AG04449 (cell line): ENCODE data around the gene GTF2F1.

Experiments used
- CTCF ChIA-PET: fragments of 350-600 bp; formaldehyde crosslinking; extraction: SDS; loops from one replicate; lab custom pipeline; 2021; ENCODE audit warnings: antibody characterized with exemption; lab: Yijun Ruan, JAX
- POLR2A ChIA-PET: fragments of 400-600, 350-600 bp; formaldehyde crosslinking; extraction: SDS; loops from one replicate; lab custom pipeline; 2020; ENCODE audit warnings: antibody characterized with exemption, inconsistent platforms; lab: Yijun Ruan, JAX
- DNase-seq: peaks from one replicate; pipeline ENCODE4 v3.0.0-alpha.2; 2010; ENCODE audit warnings: low read depth, low spot score
- H3K4me3 ChIP-seq: 2 replicates; pipeline ENCODE4 v1.5.1; 2011; ENCODE audit warnings: low read depth, mild to moderate bottlenecking, control low read depth, low read length
- CTCF ChIP-seq: IDR thresholded peaks from one replicate; pipeline ENCODE4 v1.5.1; 2011; ENCODE audit warnings: mild to moderate bottlenecking, moderate library complexity, low read length, control low read depth, inconsistent platforms; ENCODE audit not compliant: insufficient read depth; ENCODE audit errors: missing control alignments

GTF2F1 gene

GRCh38 chr19:6417713-6418561 lies 25.0 kb upstream of the GTF2F1 start:
- POLR2A ChIA-PET, result no interaction called here
- CTCF ChIA-PET, result no interaction called here
- DNase-seq, result no peak
- peak; percentile 54 for TF ChIP-seq CTCF
- no peak overlapping the region for H3K4me3 ChIP-seq

GRCh38 chr19:6416658-6417405 lies 23.9 kb upstream of the GTF2F1 start:
- CTCF ChIA-PET, result no interaction called here
- TF ChIP-seq CTCF, result no peak
- no peak for DNase-seq
- POLR2A ChIA-PET, result no interaction called here
- no peak overlapping the region for H3K4me3 ChIP-seq

DNA sequence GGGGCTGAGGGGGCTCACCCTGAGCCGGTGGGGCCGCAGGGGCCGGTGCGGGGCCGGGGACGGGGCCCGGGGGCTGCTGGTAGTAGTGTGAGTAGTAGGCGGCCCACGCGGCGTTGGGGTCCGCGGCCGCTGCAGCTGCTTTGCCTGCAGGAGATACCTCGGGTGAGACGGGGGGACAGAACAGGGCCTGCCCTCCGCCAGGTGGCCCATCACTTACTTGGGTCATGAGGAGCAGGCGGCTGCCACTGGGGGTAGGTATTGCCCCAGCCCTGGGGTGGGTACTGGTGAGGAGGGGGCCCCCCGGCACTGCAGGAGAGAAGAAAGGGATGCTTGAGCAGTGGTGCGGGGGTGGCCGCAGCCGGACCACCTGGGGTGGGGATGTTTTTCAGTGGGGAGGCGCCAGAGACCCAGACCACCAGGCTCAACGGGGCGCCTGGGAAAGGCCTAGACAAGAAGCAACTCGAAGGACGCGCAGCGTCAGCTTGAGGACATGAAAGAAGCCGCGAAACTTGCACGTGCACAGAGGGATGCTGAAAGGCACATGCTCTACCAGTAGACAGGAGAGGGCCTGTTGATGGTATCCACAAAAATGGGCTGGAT lies 22.7 kb upstream of the GTF2F1 start:
- no peak overlapping the region for H3K4me3 ChIP-seq
- CTCF ChIA-PET, result no interaction called here
- no peak for TF ChIP-seq CTCF
- POLR2A ChIA-PET, result no interaction called here
- no peak for DNase-seq

DNA sequence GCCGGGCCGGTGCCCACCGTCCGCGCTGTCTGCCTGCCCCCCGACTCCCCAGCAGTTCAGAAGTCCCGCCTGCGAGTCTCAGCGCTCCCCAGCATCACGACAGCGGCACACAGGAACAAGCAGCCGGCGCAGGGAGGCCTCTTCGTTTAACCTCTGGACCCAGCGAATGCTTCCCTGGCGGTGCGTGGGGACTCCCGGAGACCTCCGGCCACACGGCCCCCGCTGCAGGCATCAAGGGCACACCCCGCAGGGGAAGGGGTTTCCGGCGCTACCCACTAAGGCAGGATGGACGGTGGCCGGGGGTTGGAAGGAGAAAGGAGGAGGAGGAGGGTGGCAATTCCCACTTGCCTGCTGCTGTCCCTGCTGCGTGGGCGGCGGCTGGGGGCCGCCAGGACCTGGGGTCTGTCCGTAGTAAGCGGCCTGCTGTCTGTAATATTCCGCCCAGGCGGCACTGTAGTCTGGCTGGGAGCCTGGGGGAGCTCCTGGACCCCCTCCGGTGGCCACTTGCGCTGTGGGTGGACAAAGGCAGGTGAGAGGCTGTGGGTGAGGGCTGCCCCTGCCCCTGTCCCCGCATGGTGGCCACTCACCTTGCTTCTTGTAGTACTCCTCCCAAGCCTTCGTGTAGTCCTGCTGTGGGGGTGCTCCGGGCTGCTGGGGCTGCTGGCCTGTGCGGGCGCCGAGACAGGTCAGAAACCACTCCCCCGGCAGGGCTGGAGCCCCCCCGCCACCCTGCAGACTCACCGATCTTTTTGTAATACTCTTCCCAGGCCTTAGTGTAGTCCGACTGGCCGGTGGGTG lies 22.0 kb upstream of the GTF2F1 start:
- no peak overlapping the region for H3K4me3 ChIP-seq
- no peak for TF ChIP-seq CTCF
- POLR2A ChIA-PET, result no interaction called here
- CTCF ChIA-PET, result no interaction called here
- DNase-seq, result no peak

DNA sequence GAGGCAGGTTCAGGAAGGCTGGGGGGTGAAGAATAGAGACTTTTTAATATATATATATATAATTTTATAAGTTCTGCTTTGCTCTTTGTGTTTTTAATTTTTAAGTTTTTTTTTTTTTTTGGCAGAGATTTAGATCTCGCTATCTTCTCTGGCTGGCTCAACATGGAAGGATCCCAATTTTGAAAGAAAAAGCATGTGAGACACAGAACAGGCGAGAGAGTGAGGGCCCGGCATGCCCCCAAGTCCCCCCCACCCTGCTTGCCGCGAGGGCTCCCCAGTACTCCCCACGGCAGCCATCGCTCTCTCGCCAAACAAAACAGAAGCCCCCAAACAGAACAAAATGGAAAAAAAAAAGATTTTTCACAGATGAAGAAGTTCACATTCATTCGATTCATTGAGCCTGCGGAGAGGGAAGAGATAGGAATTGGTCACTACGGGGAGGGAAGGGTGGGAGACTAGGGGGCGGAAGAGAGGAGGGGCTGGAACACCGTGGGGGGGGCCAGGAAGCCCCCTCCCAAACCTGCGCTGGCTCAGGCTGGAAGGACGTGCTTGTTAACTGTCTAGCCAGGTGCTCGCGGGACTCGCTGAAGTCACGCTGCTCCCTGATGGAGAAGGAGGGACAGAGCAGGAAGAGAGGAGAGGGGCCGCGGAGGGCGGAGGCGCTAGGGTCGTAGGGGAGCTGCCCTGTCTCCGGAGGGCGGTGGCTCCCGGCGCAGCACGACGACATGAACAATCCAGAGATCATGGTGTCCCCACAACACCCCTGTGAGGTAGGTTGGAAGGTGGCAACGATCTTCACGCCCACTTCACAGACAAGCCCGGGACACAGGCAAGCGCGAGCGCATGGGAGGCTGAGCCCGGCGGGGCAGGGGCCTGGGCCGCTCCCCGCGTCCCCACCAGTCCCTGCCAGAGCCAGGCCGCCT lies 21.0 kb upstream of the GTF2F1 start:
- no peak overlapping the region for H3K4me3 ChIP-seq
- no peak for TF ChIP-seq CTCF
- CTCF ChIA-PET, result interaction anchor here (0.6 kb wide), 1 partner anchor 49 kb away, joined by 3 read pairs; no protein-coding TSS in a partner anchor
- POLR2A ChIA-PET, result no interaction called here
- DNase-seq, result no peak
